ENCODE data around the gene C1QTNF7. TPM values are rescaled to one million over a fixed set of nuclear protein-coding genes. Genes with fewer than 3 reads are reported as not detected.

Gene C1QTNF7
- total RNA-seq, 1 experiment from 2014 or later: not detected

DNA sequence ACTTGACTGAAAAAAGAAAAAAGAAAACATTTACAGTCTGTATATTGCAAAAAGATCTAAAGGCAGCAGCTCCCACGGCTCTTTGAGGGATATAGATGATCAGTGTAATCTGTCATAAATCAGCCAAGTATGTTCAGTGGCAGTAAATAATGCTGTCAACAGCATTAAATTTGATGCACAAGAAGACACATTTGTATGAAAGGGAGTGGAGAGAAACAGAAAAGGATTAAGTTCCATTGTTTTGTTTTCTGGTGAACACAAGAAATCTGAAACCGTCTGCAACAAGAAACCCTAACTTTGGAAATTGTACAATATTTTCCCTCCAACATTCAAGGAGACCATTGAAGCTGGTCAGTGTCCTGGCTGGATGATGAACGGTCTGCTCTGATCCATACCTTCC, 27.6 kb upstream of the C1QTNF7 start:
- POLR2A ChIA-PET: no interaction called here
- Histone ChIP-seq H3K4me3 (ENCODE audit: low read depth in 2 of 2, low read length in 2 of 2) (no peak overlapping the region), H3K36me3 (ENCODE audit: control insufficient read depth, insufficient read depth, low read length) (no peaks in the 10 kb centered on the region), H3K4me1 (ENCODE audit: control insufficient read depth, insufficient read depth, low read length) (no peaks in the 10 kb centered on the region), H3K27ac (ENCODE audit: low read length) (no peak overlapping the region), H3K9me3 (ENCODE audit: control insufficient read depth, insufficient read depth, low read depth, low read length) (no peaks in the 10 kb centered on the region), H3K27me3 (ENCODE audit: control insufficient read depth, insufficient read depth, low read length) (no peaks in the 10 kb centered on the region)
- TF ChIP-seq TCF7L2 (IDR thresholded peaks at IDR 0.05; ENCODE audit: low read depth, low read length) (no peak), POLR2AphosphoS5 (IDR thresholded peaks at IDR 0.05; ENCODE audit: low read depth, low read length) (no peak), SIN3A (IDR thresholded peaks at IDR 0.05; ENCODE audit: borderline replicate concordance, insufficient read depth, low read depth, low read length) (no peak)
- TF ChIP-seq, protein P1, sequence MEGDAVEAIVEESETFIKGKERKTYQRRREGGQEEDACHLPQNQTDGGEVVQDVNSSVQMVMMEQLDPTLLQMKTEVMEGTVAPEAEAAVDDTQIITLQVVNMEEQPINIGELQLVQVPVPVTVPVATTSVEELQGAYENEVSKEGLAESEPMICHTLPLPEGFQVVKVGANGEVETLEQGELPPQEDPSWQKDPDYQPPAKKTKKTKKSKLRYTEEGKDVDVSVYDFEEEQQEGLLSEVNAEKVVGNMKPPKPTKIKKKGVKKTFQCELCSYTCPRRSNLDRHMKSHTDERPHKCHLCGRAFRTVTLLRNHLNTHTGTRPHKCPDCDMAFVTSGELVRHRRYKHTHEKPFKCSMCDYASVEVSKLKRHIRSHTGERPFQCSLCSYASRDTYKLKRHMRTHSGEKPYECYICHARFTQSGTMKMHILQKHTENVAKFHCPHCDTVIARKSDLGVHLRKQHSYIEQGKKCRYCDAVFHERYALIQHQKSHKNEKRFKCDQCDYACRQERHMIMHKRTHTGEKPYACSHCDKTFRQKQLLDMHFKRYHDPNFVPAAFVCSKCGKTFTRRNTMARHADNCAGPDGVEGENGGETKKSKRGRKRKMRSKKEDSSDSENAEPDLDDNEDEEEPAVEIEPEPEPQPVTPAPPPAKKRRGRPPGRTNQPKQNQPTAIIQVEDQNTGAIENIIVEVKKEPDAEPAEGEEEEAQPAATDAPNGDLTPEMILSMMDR (IDR thresholded peaks at IDR 0.05): no peak
- TF ChIP-seq, protein P2, sequence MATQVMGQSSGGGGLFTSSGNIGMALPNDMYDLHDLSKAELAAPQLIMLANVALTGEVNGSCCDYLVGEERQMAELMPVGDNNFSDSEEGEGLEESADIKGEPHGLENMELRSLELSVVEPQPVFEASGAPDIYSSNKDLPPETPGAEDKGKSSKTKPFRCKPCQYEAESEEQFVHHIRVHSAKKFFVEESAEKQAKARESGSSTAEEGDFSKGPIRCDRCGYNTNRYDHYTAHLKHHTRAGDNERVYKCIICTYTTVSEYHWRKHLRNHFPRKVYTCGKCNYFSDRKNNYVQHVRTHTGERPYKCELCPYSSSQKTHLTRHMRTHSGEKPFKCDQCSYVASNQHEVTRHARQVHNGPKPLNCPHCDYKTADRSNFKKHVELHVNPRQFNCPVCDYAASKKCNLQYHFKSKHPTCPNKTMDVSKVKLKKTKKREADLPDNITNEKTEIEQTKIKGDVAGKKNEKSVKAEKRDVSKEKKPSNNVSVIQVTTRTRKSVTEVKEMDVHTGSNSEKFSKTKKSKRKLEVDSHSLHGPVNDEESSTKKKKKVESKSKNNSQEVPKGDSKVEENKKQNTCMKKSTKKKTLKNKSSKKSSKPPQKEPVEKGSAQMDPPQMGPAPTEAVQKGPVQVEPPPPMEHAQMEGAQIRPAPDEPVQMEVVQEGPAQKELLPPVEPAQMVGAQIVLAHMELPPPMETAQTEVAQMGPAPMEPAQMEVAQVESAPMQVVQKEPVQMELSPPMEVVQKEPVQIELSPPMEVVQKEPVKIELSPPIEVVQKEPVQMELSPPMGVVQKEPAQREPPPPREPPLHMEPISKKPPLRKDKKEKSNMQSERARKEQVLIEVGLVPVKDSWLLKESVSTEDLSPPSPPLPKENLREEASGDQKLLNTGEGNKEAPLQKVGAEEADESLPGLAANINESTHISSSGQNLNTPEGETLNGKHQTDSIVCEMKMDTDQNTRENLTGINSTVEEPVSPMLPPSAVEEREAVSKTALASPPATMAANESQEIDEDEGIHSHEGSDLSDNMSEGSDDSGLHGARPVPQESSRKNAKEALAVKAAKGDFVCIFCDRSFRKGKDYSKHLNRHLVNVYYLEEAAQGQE (IDR thresholded peaks at IDR 0.05; ENCODE audit: insufficient read depth in 1 of 2, low read depth in 2 of 2, low read length in 1 of 2): no peak
- ATAC-seq (no peak), DNase-seq (ENCODE audit: low read depth, low spot score) (no peak)
- CTCF ChIA-PET: no interaction called here
- intact Hi-C loops (cut with micrococcal nuclease; ENCODE audit: unreplicated experiment): no loop called here
- in situ Hi-C loops (cut with HindIII; ENCODE audit: low pct_unique_long_range_greater_than_20kb, low sequenced_read_pairs): no loop called here
- no TSS peak for BruUV-seq (replicated peaks)

DNA sequence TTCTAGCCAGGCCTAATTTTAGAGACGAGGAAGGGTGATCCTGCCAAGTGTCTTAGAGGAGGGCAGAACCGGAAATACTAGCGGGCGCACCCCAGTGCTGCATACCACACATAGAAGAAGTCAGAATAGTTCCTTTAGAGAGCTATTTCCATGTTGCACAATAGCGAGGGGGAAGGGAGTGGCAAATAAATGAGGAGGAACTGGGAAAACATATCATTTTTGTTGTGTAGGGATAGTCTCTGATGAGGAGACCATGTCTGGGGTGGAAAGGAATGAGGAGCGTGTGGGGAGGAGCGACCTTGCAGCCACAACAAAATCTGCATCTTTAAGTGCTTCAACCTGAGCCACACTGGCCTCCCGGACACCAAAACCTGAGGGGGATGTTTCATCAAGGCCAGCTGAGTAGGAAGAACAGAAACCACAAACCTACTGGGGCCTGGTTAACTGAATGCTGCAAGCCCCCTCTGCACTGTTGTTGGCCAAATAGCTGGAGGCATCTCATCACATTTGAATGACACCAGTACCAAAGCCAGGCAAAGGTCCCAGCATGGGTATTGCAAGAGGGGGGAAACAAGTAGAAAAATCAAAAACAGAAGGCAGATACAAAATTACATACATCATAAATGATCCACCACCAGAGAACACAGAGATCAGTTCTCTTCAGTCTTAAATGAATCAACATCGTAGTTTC, 26.7 kb upstream of the C1QTNF7 start:
- TF ChIP-seq, protein P1 (IDR thresholded peaks at IDR 0.05): no peak
- TF ChIP-seq SIN3A (IDR thresholded peaks at IDR 0.05; ENCODE audit: borderline replicate concordance, insufficient read depth, low read depth, low read length) (no peak), TCF7L2 (IDR thresholded peaks at IDR 0.05; ENCODE audit: low read depth, low read length) (no peak), POLR2AphosphoS5 (IDR thresholded peaks at IDR 0.05; ENCODE audit: low read depth, low read length) (no peak)
- TF ChIP-seq, protein P2 (IDR thresholded peaks at IDR 0.05; ENCODE audit: insufficient read depth in 1 of 2, low read depth in 2 of 2, low read length in 1 of 2): no peak
- Histone ChIP-seq H3K4me1 (ENCODE audit: control insufficient read depth, insufficient read depth, low read length) (no peaks in the 10 kb centered on the region), H3K4me3 (ENCODE audit: low read depth in 2 of 2, low read length in 2 of 2) (no peak overlapping the region), H3K9me3 (ENCODE audit: control insufficient read depth, insufficient read depth, low read depth, low read length) (no peaks in the 10 kb centered on the region), H3K27me3 (ENCODE audit: control insufficient read depth, insufficient read depth, low read length) (no peaks in the 10 kb centered on the region), H3K27ac (ENCODE audit: low read length) (no peak overlapping the region), H3K36me3 (ENCODE audit: control insufficient read depth, insufficient read depth, low read length) (no peaks in the 10 kb centered on the region)
- intact Hi-C loops (cut with micrococcal nuclease; ENCODE audit: unreplicated experiment): no loop called here
- DNase-seq (ENCODE audit: low read depth, low spot score) (no peak), ATAC-seq (no peak)
- BruUV-seq (replicated peaks): no TSS peak
- ChIA-PET POLR2A (no interaction called here), CTCF (no interaction called here)
- in situ Hi-C loops (cut with HindIII; ENCODE audit: low pct_unique_long_range_greater_than_20kb, low sequenced_read_pairs): no loop called here
